ENCODE data around the gene SEC14L1.

- 0 out of 2 replicates have a peak, but pooled peaks have one; percentile 13 for TF ChIP-seq CTCF (tag by site-specific recombination; IDR thresholded peaks at IDR 0.05)
- no peak for TF ChIP-seq ZBTB21 (tag by site-specific recombination; IDR thresholded peaks at IDR 0.05)
- TF ChIP-seq ZNF510 (tag by site-specific recombination; IDR thresholded peaks at IDR 0.05; ENCODE audit: insufficient replicate concordance) = no peak
- TF ChIP-seq ZNF26 (tag by site-specific recombination; IDR thresholded peaks at IDR 0.05) = no peak
- no peak for TF ChIP-seq YY1 (tag by site-specific recombination; IDR thresholded peaks at IDR 0.05)
- no peak for TF ChIP-seq ZEB2 (tag by site-specific recombination; IDR thresholded peaks at IDR 0.05)
- TF ChIP-seq MZF1 (tag by site-specific recombination; IDR thresholded peaks at IDR 0.05; ENCODE audit: borderline replicate concordance) = no peak
Measured at GRCh38 chr17:77208217-77208808, 67.5 kb downstream of the SEC14L1 start.
